OCI-M1 (cell line): ENCODE data around the gene ENPEP.
"Not testable (repeated sequence)": the region's sequence is repeated elsewhere in the genome, so short reads cannot be mapped to it uniquely, and the experiment has no call there.

ENCODE experiments used
- DNase-seq: peaks from one replicate; lab custom pipeline; 2025; lab: John Stamatoyannopoulos, UW

The ENPEP gene

GRCh38 chr4:110520886-110521285, 44.9 kb downstream of the ENPEP start:
- no peak for DNase-seq

GRCh38 chr4:110526589-110526988, 50.6 kb downstream of the ENPEP start:
- no peak for DNase-seq

DNA sequence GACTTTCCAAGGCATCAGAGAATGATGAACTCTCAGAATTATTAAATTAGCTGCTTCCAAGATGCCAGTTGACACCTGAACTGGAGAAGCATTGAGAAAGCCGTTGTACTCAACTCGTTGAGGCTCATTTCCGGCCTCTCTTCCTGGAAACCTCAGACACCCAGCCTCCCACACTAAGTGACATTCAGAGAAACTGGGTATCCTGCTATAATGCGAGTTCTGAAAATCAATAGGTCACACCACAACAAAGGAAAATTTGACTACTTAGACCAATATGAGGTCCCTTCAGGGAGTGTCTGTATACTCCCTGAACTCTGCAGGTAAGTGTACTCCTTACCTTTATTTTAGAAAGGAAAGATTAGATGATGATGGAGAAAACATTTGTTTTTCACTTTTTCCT, 51.2 kb downstream of the ENPEP start:
- DNase-seq = no peak

- no peak for DNase-seq
These were observed 57.1 kb downstream of the ENPEP start for GRCh38 chr4:110532901-110533589.

DNA sequence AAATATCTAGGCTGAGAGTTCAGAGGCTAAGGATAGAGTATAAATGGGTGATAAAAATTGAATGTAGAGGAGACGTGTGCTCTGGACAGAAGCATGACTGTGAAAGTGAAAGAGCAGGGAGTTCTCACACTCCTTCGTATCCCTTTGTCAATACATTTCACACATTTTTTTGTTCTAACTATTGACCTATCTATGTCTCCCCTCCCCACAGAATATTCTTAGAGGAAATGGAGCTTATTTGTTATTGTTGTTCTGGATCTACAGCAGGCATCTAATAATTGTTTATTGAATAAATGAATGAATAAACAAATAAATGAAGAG, 57.6 kb downstream of the ENPEP start:
- DNase-seq = peak; percentile 39

GRCh38 chr4:110533940-110534339, 58.0 kb downstream of the ENPEP start:
- DNase-seq = peak; percentile 39

DNA sequence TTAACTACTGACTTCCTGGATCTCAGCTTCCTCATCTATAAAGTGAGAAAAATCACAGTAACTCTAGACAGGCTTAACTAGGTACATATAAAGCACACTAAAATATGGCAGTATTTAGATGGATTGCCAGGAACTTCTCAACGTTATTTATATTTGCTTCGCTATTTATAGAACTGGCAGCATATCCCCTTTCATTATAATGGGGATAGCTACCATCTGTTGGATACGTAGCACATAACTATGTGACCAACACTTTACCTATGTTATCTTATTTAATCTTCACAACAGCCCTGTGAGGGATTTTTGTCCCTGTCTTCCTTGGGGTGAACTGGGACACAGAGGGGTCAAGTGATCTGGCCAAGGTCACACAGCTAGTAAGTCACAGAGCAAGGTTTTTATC, 64.6 kb downstream of the ENPEP start:
- no peak for DNase-seq

DNA sequence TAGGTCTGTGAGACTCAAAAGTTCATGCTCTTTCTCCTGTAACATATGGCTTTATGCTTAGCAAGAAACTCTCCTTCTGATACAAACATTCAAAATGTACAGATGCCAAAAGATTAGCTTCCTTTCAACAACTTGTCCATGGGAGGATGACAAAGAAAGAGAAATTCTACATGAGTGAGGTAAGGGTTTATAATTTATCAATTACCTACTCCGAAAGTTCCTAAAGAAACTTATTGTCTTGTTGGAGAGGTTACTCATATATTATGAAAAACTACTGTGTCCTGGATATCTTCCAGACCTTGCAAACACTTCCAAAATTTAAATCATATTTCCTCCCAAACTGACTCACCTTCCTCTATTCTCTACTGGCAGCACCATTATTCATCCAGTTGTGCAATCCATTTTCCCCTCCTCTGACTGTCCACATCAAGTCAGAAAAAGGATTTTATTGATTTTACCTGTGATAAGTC, 65.1 kb downstream of the ENPEP start:
- DNase-seq = no peak

- DNase-seq = no peak
These were observed 67.6 kb downstream of the ENPEP start for GRCh38 chr4:110543577-110543976.

- DNase-seq = no peak
These were observed 68.6 kb downstream of the ENPEP start for GRCh38 chr4:110544594-110544993.

DNA sequence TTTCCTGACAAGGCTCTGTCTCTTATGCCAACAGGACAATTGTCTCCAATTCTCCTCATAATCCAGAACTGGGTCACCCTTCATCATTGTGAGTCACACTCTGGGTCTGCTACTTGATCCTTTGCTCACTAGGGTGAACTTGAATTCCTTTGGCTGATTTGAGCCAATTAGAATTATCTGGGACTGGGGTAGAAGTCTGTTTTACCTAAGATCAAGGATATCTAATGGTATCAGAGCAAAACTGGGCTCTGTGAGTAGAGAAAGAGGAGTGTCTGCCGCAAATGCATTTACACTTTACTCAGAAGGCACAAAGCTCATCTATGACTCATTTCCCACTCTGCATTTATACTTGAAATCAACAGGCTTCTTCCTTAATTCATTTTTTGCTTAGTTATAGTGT, 74.3 kb downstream of the ENPEP start:
- no peak for DNase-seq

- DNase-seq = no peak
These were observed 77.2 kb downstream of the ENPEP start for GRCh38 chr4:110553197-110553596.

GRCh38 chr4:110567214-110567613, 91.3 kb downstream of the ENPEP start:
- no peak for DNase-seq

GRCh38 chr4:110576696-110577095, 100.7 kb downstream of the ENPEP start:
- not testable (repeated sequence) for DNase-seq

DNA sequence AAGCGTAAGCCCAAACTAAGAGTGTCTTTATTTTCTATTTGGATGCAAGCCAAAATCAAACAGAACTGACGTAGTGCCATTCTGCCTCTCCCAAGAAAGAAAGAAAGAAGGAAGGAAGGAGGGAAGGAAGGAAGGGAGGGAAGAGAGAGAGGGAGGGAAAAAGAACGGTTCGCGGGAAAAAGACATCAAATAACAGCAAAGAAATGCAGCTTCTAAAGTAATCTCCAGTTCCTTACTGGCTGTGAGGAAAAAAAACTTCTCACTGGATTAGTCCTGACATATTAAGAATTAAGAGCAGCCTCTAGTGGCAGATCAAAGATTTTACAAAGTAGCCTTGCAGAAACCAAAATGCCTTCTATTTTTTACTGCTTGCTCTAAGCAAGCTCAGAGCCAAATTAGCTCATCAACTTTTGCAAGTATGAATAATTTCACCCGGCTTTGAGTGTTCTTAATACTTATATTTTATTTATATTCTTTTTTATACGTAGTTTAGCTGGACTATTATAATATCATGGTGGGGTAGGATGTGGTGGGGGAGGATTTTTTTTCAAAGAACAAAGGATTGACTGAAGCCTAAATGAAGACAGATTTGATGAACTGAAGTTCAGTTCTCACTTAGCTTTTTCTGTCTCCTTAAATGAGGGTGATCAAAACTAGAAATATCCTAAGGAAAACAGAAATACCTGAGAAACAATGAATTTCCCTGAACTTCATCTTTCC, 110.3 kb downstream of the ENPEP start:
- DNase-seq = peak; percentile 80

- DNase-seq = no peak
These were observed 111.8 kb downstream of the ENPEP start for GRCh38 chr4:110587666-110588285.

DNA sequence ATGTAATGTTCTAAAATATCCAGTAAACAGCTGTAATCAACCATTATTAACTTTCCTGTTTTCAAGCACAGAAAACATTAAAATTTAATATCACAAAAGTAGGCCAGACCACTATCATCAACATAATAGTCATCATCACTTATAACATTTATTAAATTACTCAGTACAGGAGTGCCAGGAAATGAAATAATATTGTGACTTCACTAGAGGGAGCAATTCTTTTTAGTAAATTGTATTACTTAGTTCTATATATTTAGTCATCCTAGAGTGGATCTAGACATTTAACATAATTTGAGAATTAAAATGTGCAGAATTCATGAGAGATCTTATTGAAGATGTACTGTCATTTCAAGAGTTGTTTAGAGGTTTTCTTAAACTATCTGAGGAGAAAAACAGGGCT, 113.3 kb downstream of the ENPEP start:
- DNase-seq = peak; percentile 23

DNA sequence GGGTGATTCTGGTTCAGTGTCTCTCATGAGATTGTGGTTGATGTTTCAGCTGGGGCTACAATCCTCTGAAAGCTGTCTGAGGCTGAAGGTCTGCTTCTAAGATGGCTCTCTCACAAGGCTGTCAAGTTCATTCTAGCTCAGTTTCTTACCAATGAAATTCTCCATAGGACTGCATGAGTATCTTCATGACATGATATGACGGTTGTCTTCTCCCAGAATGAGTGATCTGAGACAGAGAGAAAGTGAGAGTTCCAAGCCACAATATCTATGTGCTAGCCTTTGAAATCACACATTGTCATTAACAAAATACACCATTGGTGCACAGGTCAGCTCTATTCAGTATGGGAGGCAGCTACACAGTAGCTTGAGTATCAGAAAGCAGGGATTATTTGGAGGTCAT, 119.6 kb downstream of the ENPEP start:
- no peak for DNase-seq

DNA sequence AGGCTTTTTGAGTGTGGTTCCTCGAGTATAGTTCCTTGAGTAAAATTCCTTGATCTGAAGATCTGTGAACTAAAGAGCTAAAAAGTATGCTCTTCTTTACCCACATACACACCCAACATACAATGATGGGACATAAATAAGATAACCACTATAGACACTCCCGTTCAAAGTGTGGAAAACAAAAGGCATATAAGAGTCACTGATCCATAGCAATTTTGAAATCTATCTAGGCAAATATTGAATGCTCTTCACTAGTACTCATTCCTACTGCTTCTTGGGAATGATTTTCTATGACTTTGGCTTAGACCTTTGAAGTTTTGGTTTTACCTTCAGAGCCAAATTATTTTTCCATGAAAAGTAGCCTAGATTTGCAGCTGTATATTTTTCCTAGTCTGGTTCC, 120.5 kb downstream of the ENPEP start:
- no peak for DNase-seq

DNA sequence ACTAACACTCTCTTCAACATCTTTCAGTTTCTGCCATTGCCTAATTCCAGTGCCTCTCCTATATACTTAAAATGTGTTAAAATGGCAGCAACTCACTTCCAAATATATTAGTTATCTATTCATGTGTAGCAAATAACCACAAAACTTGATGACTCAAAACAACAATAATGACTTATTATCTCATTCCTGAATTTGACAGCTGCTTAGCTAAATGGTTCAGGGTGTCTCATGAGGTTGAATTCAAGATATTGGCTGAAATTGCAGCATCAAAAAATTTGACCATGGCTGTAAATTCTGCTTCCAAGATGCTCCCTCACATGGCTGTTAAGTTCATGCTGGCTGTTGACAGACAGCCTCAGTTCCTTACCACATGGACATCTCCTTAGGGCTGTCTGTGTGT, 121.6 kb downstream of the ENPEP start:
- no peak for DNase-seq

GRCh38 chr4:110602061-110602460, 126.1 kb downstream of the ENPEP start:
- DNase-seq = no peak

GRCh38 chr4:110605077-110605476, 129.1 kb downstream of the ENPEP start:
- DNase-seq = no peak

GRCh38 chr4:110609044-110609750, 133.2 kb downstream of the ENPEP start:
- peak; percentile 21 for DNase-seq
